Activated naive CD4-positive, alpha-beta T cell treated with anti-CD3 and anti-CD28 coated beads, Interleukin-2, amount 10 ng/mL, durations not matched to agents 7 days and 5 days (primary cell): ENCODE measurements around the gene ATP8B3.
"Not testable (repeated sequence)": the region's sequence is repeated elsewhere in the genome, so short reads cannot be mapped to it uniquely, and the experiment has no call there.

Experiments used
- CTCF ChIA-PET: fragments of 350-600 bp; sonication (Branson Sonifier 250); formaldehyde crosslinking; loops from one replicate; lab custom pipeline; 2021; ENCODE audit warnings: antibody characterized with exemption; lab: Charles Lee
- DNase-seq: peaks from one replicate; pipeline ENCODE4 v3.0.0-alpha.2; 2020
- H3K27ac Mint-ChIP-seq: one replicate; pipeline ENCODE4 v1.8.0; 2021; ENCODE audit warnings: mild to moderate bottlenecking, moderate library complexity, mixed read lengths
- H3K27me3 Mint-ChIP-seq: one replicate; pipeline ENCODE4 v1.8.0; 2021; ENCODE audit warnings: mild to moderate bottlenecking, mixed read lengths
- H3K36me3 Mint-ChIP-seq: one replicate; pipeline ENCODE4 v1.8.0; 2021; ENCODE audit warnings: mixed read lengths
- H3K4me1 Mint-ChIP-seq: one replicate; pipeline ENCODE4 v1.8.0; 2021; ENCODE audit warnings: mixed read lengths
- H3K4me3 Mint-ChIP-seq: one replicate; pipeline ENCODE4 v1.8.0; 2021; ENCODE audit warnings: mild to moderate bottlenecking, moderate library complexity, mixed read lengths
- H3K9me3 Mint-ChIP-seq: one replicate; pipeline ENCODE4 v1.8.0; 2021; ENCODE audit warnings: mixed read lengths

The ATP8B3 gene

DNA sequence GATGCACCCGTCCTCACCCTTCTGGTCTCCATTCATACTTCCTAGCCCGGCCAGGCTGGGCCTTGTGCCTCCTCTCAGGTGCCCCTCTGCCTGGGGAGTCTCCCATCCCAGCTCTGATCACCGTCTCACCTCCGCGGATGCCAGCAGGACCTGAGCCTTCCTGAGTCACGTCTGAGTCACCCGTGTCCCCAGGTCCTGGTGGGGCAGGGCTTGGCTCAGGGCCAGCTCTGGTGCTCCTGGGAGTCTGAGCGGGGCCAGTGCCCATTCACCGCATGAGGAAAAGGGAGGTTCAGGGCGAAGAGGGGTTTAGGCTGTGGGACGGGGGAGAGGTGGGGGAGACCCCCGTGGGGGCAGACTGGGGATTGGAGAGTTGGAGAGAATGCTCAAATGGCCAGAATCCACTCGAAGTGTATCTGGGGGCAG lies 593 bp downstream of the ATP8B3 start:
- CTCF ChIA-PET = interaction anchor here (0.7 to 1.1 kb wide), 2 partner anchors 30 kb away, joined by 3 to 4 read pairs; no protein-coding TSS in a partner anchor
- Mint-ChIP-seq H3K4me1 (peaks cover 27% of the 10 kb centered on the region), H3K4me3 (peak overlapping the region; percentile 91), H3K36me3 (peaks cover 6% of the 10 kb centered on the region), H3K27me3 (peaks cover 5% of the 10 kb centered on the region), H3K9me3 (no peaks in the 10 kb centered on the region), H3K27ac (peak overlapping the region; percentile 80)
- DNase-seq = peak; percentile 50

DNA sequence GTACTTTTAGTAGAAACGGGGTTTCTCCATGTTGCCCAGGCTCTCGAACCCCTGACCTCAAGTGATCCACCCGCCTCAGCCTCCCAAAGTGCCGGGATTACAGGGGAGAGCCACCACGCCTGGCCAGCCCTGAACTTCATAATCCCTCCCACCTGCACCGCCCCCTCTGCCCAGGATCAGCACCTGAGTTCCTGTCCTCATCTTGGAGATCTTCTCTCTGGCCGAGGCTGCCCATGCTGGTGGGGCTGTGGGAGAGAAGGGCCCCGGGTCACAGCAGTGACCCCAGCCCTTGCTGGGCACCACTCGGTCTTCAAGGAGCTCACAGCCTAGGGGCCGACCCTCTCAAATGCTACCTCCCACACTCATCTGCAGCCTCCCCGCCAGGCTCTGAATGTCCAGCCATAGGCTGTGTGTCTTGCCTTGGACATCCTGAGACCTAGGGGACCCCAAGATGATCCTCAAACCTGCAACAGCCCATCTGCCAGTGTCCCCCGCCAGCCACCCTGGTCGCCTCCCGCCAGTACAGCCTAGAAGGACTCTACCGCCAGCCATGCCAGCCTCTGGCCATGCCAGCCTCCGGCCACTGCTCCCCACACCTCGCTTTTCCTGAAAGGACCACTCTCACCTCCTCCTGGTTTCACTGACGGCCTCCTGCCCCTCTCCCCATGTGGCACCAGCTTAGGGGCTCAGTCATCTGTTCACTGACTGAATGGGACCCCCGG lies 1.5 kb downstream of the ATP8B3 start:
- no peak for DNase-seq
- Mint-ChIP-seq H3K27me3 (peaks cover 5% of the 10 kb centered on the region), H3K27ac (peak overlapping the region; percentile 69), H3K9me3 (no peaks in the 10 kb centered on the region), H3K4me1 (peaks cover 27% of the 10 kb centered on the region), H3K4me3 (peak overlapping the region; percentile 62), H3K36me3 (peaks cover 4% of the 10 kb centered on the region)
- CTCF ChIA-PET = interaction anchor here (1.3 kb wide), 1 partner anchor 16 kb away, joined by 4 read pairs; no protein-coding TSS in a partner anchor

DNA sequence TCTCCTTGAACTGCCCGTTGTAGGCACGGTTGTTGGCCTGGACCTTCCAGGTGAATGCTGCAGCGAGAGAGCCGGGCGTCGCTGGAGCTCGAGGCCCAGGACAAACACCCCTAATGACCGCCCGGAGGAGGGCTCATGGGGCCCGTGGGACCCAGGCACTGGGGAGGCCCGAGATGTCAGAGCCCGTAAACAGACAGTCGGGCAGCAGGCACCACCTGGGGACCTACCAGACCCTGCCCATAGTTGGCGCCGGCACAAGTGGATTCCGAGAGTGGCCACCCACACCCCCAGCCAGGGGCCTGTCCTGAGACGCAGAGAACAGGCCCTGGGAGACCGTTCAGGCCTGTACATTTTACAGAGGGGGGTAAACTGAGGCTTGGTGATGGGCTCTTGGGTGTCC lies 2.4 kb downstream of the ATP8B3 start:
- peaks cover 27% of the 10 kb centered on the region for H3K4me1 Mint-ChIP-seq
- H3K36me3 Mint-ChIP-seq = no peaks in the 10 kb centered on the region
- H3K4me3 Mint-ChIP-seq = no peak overlapping the region
- peaks cover 5% of the 10 kb centered on the region for H3K27me3 Mint-ChIP-seq
- H3K9me3 Mint-ChIP-seq = no peaks in the 10 kb centered on the region
- CTCF ChIA-PET = interaction anchor here (1.3 kb wide), 1 partner anchor 17 kb away, joined by 4 read pairs; no protein-coding TSS in a partner anchor
- no peak overlapping the region for H3K27ac Mint-ChIP-seq
- no peak for DNase-seq

DNA sequence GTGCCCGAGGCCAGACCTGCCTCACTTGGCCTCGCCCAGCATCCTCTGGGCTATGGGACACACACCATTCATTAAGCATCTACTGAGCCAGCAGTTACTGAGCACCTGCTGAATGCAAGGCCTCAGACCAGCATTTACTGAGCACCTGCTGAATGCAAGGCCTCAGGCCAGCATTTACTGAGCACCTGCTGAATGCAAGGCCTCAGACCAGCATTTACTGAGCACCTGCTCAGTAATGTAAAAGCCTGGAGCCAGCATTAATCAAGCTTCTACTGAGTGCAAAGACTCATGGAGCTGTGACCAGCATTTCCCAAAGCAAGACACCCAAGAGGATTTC lies 3.7 kb downstream of the ATP8B3 start:
- Mint-ChIP-seq H3K27me3 (peaks cover 5% of the 10 kb centered on the region), H3K4me1 (peaks cover 21% of the 10 kb centered on the region), H3K27ac (no peak overlapping the region), H3K9me3 (no peaks in the 10 kb centered on the region), H3K4me3 (no peak overlapping the region), H3K36me3 (peaks cover 3% of the 10 kb centered on the region)
- no peak for DNase-seq
- CTCF ChIA-PET = no interaction called here

DNA sequence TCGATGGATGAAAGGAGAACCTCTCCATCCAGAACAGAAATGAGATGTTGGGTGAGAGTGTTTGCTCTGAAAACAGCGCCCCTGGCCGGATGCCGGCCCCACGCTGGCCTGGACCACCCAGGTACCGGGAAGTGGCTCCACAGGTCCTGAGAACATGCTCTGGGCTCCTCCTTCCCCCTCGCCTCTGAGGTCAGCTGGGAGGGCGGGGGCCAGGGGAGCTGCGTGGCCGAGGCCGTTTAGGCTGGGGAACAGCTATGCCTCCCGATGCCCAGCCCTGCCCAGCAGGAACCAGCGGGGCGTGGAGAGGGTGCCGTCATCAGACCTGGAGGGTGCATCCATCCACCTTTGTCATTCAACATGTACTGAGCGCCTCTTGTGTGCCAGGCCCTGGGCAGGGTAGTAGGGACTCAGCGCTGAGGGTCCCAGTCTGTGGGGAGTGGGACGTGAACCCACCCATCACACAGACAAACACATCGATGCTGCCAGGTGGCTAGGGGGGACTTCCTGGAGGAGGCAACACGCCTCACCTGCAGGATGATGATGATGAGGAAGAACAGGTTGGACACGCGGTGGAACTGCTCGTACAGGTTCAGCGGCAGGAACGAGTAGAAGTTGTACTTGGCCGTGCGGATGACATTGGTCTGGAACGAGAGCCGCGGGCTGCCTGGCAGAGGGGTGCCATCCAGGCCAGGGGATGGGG lies 4.2 kb downstream of the ATP8B3 start:
- Mint-ChIP-seq H3K27me3 (peaks cover 5% of the 10 kb centered on the region), H3K27ac (no peak overlapping the region), H3K36me3 (peaks cover 7% of the 10 kb centered on the region), H3K4me1 (peaks cover 17% of the 10 kb centered on the region), H3K4me3 (no peak overlapping the region), H3K9me3 (no peaks in the 10 kb centered on the region)
- CTCF ChIA-PET = no interaction called here
- no peak for DNase-seq

DNA sequence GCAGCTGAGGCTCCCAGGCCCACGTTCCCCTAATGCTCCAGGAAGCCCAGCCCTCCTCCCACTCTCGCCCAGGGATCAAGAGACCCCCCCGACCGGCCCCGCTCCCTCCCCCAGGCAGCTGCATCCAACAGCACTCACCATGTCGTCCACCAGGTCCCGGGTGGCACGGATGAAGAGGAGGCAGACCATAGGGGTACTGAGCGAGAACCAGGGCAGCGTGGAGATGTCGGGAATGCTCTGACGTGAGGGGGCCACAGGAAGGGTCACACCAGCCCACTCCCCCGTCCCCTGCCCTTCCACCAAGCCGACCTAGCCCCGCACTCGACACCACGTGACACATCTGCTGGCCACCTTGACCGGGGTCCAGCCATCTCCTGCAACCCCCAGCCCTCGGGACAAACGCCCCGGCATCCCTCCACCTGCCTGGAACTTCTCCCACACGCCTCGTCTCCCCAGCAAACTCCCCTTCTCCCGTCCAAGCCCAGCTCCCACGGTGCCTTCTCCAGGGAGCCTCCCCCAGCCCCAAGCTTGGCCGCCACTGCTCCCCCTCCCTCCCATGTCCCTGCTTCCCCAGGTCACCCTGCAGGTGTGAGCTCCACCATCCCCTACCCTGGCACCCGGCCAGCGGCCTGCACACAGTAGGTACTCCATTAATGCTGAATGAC lies 4.9 kb downstream of the ATP8B3 start:
- H3K9me3 Mint-ChIP-seq = no peaks in the 10 kb centered on the region
- no peak for DNase-seq
- peaks cover 12% of the 10 kb centered on the region for H3K4me1 Mint-ChIP-seq
- CTCF ChIA-PET = no interaction called here
- H3K36me3 Mint-ChIP-seq = peaks cover 9% of the 10 kb centered on the region
- H3K27me3 Mint-ChIP-seq = peaks cover 5% of the 10 kb centered on the region
- H3K27ac Mint-ChIP-seq = no peak overlapping the region
- H3K4me3 Mint-ChIP-seq = no peak overlapping the region

DNA sequence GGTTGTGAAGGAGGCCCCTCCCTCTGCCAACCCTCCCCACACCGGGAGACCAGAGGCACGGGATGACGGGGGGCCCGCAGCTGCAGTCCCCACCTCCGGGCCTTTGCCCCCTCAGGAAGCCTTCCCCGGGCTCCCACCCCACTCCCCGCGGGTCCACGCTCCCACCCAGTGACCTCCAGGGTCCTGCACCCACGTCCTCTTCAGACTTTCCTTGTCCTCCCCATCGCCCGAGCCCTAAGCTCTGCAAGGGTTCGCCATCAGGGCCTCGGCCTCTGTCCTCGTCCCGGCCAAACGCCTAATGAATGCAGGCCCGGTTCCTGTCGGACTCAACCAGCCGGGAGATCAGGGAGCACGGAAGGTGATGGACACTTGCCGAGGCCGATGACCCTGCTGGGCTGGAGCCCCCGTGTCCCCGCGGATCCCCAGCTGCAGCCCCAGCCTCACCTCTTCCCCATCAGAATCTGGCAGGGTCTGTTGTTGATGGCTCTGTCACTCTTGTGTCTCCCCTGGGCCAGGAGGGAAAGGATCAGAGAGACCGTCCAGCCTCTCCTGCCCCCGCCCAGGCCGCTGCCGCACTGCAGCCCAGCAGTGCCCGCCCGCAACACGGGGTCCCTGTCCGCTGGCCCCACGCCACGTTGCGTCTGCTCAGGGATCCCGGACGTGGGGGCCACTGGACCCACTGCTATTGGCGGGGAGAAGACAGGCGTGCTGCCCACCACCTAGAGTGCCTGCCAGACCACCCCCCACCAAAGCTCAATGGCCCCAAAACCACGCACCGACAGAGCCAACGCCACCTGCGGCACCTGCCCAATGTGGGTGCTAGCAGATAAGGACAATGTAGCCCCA lies 5.7 kb downstream of the ATP8B3 start:
- peaks cover 2% of the 10 kb centered on the region for H3K27me3 Mint-ChIP-seq
- H3K4me1 Mint-ChIP-seq = peaks cover 7% of the 10 kb centered on the region
- H3K9me3 Mint-ChIP-seq = no peaks in the 10 kb centered on the region
- no peak overlapping the region for H3K27ac Mint-ChIP-seq
- no peak overlapping the region for H3K4me3 Mint-ChIP-seq
- peaks cover 9% of the 10 kb centered on the region for H3K36me3 Mint-ChIP-seq
- DNase-seq = no peak
- CTCF ChIA-PET = no interaction called here

DNA sequence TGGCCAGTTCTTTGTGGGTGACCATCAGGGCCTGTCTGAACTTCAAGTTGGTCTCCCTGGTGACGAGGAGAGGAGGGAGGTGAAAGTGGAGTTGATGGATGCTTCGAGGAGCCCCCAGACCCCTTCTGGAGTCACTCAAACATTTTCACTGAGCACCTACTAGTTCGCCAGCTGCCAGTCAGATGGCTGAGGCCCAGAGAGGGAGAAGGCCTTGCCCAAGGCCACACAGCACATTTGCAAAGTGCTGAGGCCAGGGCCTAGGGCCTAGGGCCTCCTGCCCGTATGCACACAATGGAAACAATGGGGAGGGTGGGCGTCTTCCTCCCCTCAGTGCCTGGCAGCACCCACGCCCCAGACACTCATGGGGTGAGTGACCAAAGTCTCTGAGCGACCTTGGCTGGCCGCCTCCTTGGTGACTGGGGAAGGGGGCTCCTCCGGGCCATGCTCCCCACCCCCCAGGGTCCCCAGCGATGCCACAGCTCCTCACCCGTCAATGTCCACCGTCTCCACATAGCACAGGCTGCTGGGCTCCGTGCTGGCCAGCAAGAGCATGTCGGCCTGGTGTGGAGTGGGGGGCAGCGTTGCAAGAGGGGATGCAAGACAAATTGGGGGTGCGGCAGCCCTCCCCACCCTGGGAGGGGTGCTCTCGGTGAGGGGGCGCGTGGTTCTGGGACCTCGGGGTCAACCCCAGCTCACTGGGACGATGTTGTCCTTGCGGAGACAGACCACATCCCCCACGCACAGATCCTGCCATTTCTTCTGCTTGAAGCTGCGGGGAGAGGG lies 6.5 kb downstream of the ATP8B3 start:
- Mint-ChIP-seq H3K36me3 (peaks cover 9% of the 10 kb centered on the region), H3K4me1 (peaks cover under 1% of the 10 kb centered on the region), H3K27me3 (no peaks in the 10 kb centered on the region), H3K4me3 (no peak overlapping the region), H3K27ac (no peak overlapping the region), H3K9me3 (no peaks in the 10 kb centered on the region)
- CTCF ChIA-PET = no interaction called here
- DNase-seq = no peak

DNA sequence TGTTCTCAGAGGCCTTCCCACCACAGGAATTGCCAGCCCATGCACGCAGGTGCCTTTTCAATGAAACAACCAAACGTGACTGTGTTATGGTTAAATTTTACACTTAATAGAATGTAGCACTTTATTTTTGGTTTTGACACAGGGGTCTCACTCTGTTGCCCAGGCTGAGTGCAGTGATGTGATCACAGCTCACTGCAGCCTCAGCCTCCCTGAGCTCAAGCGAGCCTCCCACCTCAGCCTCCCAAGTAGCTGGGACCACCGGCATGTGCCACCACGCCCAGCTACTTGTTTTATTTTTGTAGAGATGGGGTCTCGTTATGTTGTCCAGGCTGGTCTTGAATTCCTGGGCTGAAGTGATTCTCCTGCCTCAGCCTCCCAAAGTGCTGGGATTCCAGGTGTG lies 7.2 kb downstream of the ATP8B3 start:
- Mint-ChIP-seq H3K9me3 (no peaks in the 10 kb centered on the region), H3K27me3 (no peaks in the 10 kb centered on the region), H3K4me3 (no peak overlapping the region), H3K36me3 (peaks cover 13% of the 10 kb centered on the region), H3K4me1 (no peaks in the 10 kb centered on the region), H3K27ac (no peak overlapping the region)
- CTCF ChIA-PET = no interaction called here
- DNase-seq = no peak

DNA sequence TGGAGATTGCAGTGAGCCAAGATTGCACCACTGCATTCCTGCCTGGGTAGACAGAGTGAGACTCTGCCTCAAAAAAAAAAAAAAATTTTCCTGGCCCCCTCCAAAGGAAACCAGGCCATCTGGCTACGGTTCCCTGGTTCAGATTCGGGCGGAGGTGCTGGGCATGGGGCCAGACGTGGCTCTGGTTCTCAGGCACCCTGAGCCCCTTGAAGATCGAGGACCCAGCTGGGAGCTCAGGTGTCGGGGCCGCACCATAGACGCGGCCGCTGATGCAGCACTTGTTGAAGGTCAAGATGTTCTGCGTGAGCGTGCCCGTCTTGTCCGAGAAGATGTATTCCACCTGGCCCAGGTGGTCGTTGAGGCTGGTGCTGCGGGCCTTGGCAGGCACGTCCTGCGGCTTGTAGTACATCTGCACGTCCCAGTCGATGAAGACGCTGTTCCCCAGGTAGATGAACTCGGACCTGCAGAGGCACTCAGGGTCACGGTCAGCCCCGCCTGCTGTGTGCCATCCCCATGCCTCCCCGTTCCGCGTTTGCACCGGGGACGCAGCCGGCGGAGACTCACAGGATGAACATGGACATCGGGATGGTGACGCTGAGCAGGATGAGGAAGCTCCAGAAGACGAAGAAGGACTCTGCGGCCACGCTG lies 12.3 kb downstream of the ATP8B3 start:
- no peak for DNase-seq
- Mint-ChIP-seq H3K36me3 (peaks cover 14% of the 10 kb centered on the region), H3K4me1 (peaks cover 5% of the 10 kb centered on the region), H3K27me3 (peaks cover 23% of the 10 kb centered on the region), H3K27ac (no peak overlapping the region), H3K4me3 (no peak overlapping the region), H3K9me3 (no peaks in the 10 kb centered on the region)
- CTCF ChIA-PET = no interaction called here

DNA sequence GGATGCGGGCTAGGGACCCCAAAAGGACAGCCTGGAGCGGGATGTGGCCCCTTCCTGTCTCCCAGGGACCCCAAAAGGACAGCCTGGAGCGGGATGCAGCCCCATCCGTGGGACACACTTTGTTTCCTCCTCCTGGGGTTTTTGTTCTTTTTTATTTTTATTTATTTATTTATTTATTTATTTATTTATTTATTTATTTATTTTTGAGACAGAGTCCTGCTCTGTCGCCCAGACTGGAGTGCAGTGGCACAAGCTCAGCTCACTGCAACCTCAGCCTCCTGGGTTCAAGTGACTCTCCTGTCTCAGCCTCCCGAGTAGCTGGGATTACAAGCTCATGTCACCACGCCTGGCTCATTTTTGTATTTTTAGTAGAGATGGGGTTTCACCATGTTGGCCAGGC lies 14.8 kb downstream of the ATP8B3 start:
- H3K9me3 Mint-ChIP-seq, H3K36me3 Mint-ChIP-seq, H3K4me1 Mint-ChIP-seq, DNase-seq, H3K4me3 Mint-ChIP-seq, H3K27ac Mint-ChIP-seq: not testable (repeated sequence)
- H3K27me3 Mint-ChIP-seq = peaks cover 39% of the 10 kb centered on the region
- CTCF ChIA-PET = interaction anchor here (1.5 kb wide), 1 partner anchor 250 kb away, joined by 3 read pairs; no protein-coding TSS in a partner anchor

DNA sequence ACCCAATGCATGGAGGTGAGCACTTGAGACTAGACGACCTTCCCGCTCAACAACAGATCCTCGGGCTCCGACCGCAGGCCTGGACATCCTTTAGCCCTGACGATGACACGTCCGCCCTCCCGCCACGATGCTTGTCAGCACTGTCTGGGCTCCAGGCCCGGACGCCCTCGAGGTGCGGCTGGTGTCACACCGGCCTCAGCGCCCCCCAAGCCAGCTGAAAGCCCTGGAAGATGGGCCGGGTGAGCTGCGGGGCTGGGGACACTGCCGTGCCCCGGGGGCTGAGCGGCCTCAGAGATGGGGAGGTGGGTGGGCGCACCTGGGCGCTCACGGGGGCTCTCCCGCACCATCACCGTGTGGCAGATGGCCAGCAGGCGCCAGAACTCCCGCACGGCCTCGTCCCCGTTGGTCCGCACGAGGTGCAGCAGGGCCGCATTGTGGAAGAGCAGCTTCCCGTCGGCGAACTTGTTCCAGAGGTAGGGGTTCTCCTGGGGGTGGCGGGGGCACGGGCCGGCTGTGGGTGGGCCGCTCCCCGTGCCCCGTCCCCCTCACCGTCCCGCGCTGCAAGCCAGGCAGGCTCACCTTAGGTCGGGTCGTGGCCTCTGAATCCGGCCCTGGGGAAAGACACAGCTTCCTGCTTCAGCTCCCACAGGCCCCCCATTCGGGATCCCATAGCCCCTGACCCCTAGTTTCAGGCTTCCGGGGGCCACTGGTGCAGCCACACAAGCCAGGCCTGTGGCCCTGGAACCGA lies 15.5 kb downstream of the ATP8B3 start:
- Mint-ChIP-seq H3K4me1 (peaks cover 8% of the 10 kb centered on the region), H3K27me3 (peaks cover 43% of the 10 kb centered on the region), H3K4me3 (no peak overlapping the region), H3K9me3 (no peaks in the 10 kb centered on the region), H3K36me3 (peaks cover 6% of the 10 kb centered on the region), H3K27ac (no peak overlapping the region)
- CTCF ChIA-PET = interaction anchor here (1.5 to 1.6 kb wide), 2 partner anchors 124 to 250 kb away, joined by 3 to 5 read pairs; no protein-coding TSS in a partner anchor
- no peak for DNase-seq
